IMR-90 (cell line): ENCODE data around the gene ADGRG7. TPM values are rescaled to one million over a fixed set of nuclear protein-coding genes. Genes with fewer than 3 reads are reported as not detected.

ENCODE experiments used
- microRNA-seq, 2 experiments: library from miRNA; stranded (forward) in 1 of 2; unstranded in 1 of 2; fragments of 10-50 nt in 1 of 2; fragments of <30 nt in 1 of 2; gene quantifications in 1 of 2; microRNA quantifications in 1 of 2; one replicate each; pipeline versions ENCODE3 to v1.1.0; 2013 to 2020; ENCODE audit not compliant: insufficient read depth in 1 of 2, insufficient read length in 1 of 2, unreplicated experiment in 1 of 2
- polyA plus RNA-seq, 3 experiments: library from polyadenylated mRNA; depleted of rRNA; stranded (reverse); fragments of >200 nt; gene quantifications; 2 replicates each; pipeline ENCODE4 v1.2.3, GENCODE V29; 2012; ENCODE audit warnings: low replicate concordance in 1 of 3
- small RNA-seq, 5 experiments: library from RNA; depleted of rRNA; stranded (forward); fragments of <200 nt; gene quantifications; one replicate each; pipeline ENCODE3, GENCODE V24; 2012
- total RNA-seq: library from RNA; depleted of rRNA; stranded (reverse); fragments of >200 nt; gene quantifications from 2 replicates; pipeline ENCODE4 v1.2.3, GENCODE V29; 2012; rRNA removed

Gene ADGRG7
- total and polyA plus RNA-seq, 2 of the 4 experiments (the other 2 are of a cell fraction) = not detected

Small RNA genes within 50 kb of the gene (microRNA-seq; reads per million reads assigned to microRNA genes)
- not detected for gene RF00322 (ENCODE audit: insufficient read depth, insufficient read length)

Small RNA genes within 50 kb of the gene (small RNA-seq; reads per million reads assigned to genes)
- 0 reads per million in 5 experiments for gene RF00322

Other genes starting within 250 kb of the ADGRG7 start
- gene TOMM70, start 208.5 kb upstream of the ADGRG7 start, total RNA-seq = 35.1 and 50.0 TPM in 2 replicates
- gene TOMM70, start 208.5 kb upstream of the ADGRG7 start, polyA plus RNA-seq (2012; rRNA removed) = 19.8 and 24.6 TPM in 2 replicates
- 2.2 and 4.4 TPM in 2 replicates for gene LNP1, start 208.1 kb upstream of the ADGRG7 start, total RNA-seq
- 2.3 and 2.4 TPM in 2 replicates for gene LNP1, start 208.1 kb upstream of the ADGRG7 start, polyA plus RNA-seq (2012; rRNA removed)
- gene TMEM45A, start 117.0 kb upstream of the ADGRG7 start, total RNA-seq = 13.6 and 20.8 TPM in 2 replicates
- 17.1 and 21.7 TPM in 2 replicates for gene TMEM45A, start 117.0 kb upstream of the ADGRG7 start, polyA plus RNA-seq (2012; rRNA removed)
- 47.7 and 69.7 TPM in 2 replicates for gene TFG, start 99.9 kb downstream of the ADGRG7 start, total RNA-seq
- gene TFG, start 99.9 kb downstream of the ADGRG7 start, polyA plus RNA-seq (2012; rRNA removed) = 129 and 165 TPM in 2 replicates